NOMO-1 treated with DMSO at 0.1 percent for 48 hours (cell line): ENCODE data around the gene COL23A1.

ENCODE experiments used
- DNase-seq: peaks from one replicate; lab custom pipeline; 2025; ENCODE audit not compliant: unreplicated experiment; lab: John Stamatoyannopoulos, UW

The COL23A1 gene

DNA sequence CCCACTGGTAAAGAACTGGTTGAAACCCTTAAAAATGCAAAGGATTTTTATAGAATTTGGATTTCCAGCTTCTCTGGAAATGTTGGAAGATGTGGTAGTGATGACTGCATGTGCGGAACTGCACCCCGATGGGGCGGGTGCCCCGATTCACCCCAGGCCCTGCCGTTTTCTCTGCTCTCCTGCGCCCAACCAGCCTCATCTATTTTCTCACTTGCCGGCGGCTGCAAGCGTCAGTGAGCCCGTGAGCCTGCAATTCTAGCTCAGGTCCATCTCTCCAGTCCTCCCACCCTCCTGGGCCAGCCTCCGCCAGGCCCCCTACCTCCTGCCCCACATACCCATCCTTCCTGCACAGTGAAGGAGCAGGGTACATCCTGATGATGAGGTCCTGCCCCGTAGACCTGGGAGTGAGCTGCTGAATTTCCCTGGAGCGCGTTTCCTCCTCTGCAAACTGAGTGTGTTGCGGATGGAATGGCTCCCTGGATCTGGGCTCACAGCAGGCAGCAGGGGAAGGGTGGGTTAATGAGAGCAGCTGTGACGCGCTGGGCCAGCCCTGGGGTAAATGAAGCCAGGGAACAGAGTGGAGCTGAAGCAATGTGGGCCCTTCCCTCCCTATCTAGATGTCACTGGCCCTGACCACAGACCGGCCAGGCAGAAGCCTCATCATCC lies 311.7 kb downstream of the COL23A1 start:
- no peak for DNase-seq

DNA sequence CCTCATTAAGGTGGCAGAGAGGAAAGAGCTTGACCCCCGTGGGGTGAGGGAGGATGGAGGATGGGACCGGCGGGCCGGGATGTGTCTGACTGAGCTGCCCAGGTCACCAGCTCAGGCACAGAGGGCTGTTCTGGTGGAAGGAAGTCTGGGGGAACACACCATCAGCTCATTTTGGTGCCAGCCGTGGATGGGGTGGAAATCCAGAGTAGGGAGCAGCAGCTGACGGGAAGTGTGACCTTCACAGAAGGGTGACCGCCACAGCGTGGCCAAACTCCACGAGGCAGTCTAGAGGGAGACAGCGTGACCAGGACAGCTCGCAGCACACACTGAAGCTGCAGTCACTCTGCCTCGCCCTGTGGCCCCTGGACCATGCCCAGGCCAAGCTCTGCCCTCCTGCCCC lies 312.3 kb downstream of the COL23A1 start:
- DNase-seq, result no peak

DNA sequence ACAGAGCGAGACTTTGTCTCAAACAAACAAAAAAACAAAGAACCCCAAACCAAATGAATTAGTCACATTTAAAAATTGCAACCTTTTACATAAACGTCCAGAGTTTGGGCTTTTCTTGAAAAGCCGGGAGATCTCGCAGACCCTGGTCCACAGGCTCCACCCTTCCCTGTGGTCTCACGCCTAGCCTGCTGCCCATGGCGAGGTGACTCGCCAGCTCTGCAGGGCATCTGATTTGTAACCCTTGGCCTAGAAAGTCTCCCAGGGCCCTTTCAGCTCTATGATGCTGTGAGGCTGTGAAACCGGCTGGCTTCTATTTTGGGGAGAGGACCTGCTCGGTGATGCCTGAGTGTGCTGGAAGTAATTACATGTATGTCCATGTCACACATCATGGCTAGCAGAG lies 312.8 kb downstream of the COL23A1 start:
- DNase-seq, result no peak

DNA sequence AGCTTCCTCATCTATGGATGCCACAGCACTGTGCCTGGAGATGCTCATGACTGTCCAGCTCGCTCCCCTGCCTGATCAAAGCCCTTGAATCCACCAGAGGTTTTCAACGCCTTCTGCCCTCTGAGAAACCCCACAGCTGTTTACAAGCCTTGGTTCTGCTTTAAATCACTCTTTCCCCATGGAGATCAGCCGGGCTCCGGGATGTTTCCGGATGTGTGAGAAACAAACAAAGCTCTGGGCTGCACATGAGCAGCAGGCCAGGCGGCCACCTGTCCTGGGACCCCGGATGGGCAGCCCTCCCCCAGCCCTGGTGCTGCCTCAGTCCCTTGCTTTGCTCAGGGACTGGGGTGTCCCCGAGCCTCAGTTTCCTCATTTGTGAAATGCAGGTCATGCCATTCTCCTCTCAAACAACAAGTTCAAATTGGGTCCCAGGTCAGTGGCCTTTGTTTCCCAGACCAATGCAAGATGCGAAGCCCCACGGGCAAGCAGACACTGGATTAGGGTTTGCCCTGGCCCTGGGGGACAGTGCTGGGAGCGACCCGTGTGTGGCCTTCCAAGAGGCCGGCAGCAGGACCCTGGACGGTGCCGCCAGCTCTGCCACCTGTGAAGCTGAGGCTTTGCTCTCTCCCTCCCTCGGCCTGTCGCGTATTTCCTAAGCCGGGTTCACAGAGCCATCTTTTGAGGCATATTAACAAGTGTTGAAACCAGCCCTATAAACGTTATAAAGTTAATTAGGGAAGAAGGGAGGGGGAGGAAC lies 315.2 kb downstream of the COL23A1 start:
- DNase-seq, result no peak

DNA sequence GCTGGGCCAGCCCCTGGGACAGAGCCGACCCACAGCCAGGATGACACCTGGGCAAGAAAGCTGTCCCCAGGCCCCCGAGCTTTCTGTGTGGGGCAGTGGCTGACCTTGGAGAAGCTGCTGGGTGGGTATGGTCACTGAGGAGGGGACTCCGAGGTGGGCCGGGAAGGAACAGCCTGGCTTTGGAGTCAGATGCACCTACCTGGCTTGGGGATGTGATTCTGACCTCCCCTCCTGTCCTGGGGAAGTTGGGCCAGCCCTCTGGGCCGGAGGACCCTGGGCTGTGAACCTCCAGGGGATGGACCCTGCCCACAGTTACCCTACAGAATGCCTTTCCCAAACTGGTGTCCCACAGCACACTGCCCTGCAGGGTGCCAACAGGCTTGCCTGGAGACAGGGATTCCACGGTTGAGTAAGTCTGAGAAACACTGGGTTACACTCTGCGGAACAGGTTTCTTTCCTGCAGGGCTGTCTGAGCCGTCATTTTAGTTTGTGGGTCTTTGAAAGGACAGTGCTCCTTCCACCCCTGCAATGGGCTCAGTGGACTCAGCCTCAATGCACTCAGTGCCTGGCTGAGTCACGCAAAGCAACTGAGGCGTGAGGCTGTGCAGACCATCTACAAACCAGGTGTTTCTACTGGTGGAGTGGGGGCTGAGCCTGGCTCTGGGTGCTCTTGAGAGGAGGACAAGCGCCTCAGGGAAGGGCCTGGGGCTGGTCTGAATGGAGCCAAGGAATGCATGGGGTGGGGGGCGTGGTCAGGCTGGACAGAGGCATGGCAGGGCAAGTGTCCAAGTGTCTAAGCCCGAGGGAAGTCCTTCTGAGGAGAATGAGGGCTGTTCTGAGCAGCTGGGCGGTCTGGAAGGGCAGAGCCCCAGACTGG lies 316.3 kb downstream of the COL23A1 start:
- no peak for DNase-seq

DNA sequence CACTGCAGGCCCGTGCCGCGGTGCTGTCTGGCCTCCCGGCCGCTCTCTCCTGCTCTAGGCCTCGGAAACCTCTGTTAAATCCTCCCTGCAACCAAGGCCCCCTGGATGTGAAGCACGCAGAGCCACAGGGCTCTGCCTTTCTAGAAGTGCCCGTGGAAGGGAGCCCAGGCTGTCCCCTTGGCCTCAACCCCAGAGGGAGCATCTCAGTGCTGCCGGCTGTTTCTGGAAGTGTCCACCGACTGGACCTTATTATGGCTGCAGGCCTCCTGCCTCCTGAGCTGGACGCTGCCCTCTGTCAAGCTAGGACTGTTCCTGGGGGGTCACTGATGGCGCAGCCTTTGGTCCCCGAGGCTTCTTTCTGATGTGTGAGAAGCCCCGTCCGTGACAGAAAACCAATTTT lies 317.2 kb downstream of the COL23A1 start:
- DNase-seq, result no peak

DNA sequence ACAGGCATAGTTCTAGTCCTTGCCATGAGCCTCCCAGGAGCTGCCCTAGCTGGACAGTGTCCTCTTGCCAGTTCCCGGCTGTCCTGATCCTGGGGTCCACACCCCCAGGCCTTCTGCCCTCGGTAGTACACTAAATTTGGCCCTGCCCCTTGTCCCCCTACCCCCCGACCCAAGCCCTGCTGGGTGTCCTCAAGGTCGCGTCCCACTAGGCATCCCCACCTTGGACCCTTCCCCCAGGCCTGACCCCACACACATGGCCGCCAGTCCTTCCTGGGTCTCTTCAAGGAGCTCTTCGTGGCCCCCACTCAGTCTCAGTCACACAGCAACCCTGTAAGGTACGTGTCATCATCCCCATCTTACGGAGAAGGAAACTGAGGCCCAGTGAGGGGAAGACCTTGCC lies 317.6 kb downstream of the COL23A1 start:
- no peak for DNase-seq

DNA sequence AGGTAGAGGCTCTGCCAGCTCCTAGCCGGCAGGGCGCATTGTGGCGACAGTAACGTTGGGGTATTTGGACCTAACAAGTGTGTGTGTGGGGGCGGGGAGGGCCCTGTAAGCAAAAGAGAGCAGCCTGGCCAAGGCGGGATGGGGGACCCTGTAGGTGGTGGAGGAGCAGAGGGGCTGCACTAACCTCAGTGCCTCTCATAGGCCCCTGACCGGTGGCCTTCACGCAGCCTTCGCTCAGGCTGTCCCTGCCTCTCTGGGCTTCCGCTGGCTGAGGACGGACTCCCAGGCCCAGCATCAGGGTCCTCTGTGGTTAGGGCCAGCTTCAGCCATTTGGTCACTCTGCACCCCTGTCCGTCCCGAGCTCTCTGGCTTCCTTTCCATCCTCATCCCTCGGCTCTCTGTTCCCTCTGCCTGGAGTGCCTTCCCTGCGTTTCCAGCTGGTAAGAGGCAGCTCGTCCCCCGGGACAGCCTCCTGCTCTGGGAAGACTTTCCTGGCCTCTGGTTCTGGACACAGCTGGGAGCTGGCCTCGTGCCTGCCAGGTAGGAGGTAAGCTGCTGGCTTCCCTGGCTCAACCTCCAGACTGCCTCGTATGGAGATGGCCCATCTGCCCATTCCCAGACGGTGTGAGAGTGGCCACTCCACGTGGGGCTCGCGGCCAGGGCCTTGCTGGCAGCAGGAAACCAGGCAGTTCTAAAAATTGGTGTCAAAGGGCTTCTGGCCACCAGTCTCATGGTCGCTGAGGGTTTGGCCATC lies 318.3 kb downstream of the COL23A1 start:
- no peak for DNase-seq

DNA sequence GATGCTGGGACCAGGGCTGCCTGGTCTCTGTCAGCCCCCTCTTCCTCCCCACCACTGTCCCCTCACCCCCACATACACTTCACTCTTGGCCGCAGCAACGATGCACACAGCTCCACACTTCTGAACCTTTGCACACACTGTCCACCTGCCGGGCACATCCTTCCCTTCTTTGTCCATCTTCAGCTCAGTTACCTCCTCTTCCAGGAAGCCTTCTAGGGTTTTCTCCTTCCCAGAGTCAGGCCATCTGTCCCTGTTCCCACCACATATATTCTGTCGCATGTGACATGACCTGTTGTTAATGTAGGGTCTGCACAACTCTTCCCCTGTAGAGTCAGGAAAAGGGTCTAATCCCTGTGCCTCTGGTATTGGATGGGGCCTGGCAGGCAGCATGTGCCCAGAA lies 319.0 kb downstream of the COL23A1 start:
- no peak for DNase-seq

DNA sequence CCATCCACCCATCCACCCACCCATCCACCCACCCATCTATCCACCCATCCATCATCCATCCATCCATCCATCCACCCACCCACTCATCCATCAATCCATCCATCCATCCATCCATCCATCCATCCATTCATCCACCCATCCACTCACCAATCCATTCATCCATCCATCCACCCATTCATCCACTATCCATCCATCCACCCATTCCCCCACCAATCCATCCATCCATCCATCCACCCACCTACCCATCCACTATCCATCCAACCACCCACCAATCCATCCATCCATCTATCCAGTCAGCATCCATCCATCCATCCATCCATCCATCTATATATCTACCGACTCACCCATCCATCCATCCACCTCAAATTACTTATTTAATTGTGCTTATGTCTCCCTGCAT lies 320.7 kb downstream of the COL23A1 start:
- no peak for DNase-seq

DNA sequence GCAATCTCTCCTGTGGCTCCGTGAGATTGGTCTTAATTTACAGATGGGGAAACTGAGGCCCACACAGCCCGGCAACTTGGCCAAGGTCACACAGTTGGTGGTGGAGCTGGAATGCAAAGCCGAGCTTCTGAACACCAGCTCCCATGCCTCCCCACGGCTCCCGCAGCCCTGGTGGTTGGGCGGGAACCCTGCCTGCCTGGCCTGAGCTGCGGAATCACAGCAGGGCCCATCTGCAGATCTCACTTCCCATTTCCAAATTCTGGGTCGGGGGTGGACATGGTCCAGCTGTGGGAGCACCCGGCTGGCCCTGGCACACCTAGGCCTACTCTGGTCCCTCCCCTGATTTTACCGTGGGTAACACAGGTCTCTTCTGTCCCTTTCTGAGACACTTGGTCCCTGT lies 322.3 kb downstream of the COL23A1 start:
- DNase-seq, result no peak

DNA sequence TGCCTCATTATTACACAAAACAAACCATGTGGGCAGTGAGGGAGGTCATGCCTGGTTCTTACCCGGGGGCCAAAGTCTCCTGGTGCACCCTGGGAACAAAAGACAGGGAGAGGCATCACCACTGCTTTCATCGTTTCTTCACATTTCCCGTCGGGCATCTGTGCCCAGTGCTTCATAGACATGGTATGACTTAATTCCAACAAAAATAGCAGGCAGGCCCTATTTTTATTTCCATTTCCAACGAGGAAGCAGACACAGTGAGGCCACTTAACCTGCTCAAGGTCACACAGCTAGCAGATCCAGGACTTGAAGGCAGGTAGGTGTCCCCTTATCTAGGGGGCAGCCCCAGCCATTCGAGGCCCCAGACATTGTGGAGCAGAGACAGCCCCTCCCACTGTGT lies 322.9 kb downstream of the COL23A1 start:
- no peak for DNase-seq

DNA sequence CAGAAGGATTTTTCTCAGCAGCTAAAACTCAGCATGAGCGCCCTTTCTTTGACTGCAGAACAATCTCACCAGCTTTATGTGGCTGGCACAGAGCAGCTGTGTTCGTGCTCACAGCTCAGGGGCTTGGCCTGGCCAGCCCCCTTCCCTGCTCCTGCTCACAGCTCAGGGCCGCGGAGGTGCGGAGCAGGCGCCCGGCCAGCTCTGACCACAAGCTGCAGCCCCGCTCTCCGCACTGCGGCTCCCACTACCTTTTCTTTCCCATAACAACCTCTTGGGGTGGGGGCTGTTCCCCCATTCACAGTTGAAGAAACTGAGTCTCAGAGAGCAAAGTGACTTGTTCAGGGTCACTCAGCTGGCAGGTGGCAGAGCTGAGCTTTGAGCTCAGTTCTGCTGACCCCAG lies 323.6 kb downstream of the COL23A1 start:
- DNase-seq, result no peak

DNA sequence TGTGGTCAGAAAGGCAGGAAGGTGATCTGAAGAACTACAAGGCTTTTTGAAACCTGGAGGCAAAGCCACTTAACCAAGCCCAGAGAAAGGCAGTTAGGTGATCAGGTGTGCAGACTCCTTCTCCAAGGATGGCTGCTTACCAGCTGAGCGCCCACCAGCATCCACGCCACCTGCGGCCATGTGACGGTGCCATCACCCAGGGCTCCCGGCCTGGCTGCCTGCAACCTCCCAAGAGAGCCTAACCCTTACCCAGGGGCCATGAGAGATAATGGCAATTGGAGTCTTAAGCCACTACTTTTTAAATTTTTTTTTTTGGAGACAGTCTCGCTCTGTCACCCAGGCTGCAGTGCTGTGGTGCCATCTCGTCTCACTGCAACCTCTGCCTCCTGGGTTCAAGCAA lies 324.4 kb downstream of the COL23A1 start:
- DNase-seq, result no peak

DNA sequence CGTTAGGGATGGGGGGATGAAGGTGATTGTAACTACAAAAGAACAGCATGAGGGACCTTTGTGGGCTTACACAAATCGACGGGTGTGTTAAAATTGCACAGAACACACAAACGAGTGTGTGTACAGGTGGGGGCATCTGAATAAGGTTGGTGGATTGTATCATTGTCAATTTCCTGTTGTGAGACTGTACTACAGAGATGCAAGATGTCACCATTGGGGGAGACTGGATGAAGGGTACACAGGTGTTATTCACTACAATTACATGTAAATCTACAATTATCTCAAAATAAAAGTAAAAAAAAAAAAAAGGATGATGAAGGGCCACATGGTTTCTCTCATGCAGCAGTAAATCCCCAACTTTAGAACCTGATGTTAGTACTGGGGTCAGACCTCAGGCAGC lies 326.1 kb downstream of the COL23A1 start:
- no peak for DNase-seq

DNA sequence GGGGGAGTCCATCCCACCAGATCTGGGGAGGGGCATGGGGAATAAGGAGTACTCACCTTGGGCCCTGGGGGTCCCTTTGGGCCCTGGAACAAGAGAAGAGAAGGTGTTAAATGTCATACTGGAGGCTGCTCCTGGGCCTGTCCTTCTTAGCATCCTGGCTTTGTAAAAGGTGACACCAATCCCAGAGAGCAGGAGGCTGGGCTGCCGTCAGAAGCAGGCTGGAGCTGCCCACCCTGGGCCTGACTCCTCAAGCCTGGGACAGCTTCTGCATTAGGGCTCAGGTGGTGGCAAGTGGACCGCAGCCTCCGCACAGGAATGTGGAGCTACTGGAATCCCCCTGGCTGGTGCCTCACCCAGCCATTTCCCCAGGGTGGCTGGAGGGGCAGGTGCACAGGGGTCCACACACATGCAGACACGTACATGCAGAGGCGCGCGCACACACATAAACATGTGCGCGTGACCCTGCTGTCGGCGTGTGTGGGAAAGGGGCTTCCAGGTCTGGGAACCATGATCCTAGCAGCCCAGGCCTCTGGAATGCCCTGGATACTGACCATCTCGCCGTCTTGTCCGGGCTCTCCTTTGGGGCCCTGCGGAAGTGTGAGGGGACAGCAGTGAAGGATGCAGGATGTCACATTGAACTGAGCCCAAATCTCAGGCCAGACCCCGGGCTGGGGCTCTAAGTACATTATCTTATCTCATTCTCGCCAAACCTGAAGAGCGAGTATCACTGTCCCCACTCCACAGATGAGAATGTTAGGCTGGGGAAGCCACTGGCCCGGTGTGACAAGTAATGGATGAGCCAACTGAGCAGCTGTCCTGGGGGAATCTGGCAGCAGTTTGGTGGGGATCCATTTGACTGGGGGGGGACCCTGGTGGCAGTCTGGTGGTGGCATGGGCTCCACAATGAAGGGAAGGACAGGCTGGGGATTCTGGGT lies 328.3 kb downstream of the COL23A1 start:
- DNase-seq, result no peak

DNA sequence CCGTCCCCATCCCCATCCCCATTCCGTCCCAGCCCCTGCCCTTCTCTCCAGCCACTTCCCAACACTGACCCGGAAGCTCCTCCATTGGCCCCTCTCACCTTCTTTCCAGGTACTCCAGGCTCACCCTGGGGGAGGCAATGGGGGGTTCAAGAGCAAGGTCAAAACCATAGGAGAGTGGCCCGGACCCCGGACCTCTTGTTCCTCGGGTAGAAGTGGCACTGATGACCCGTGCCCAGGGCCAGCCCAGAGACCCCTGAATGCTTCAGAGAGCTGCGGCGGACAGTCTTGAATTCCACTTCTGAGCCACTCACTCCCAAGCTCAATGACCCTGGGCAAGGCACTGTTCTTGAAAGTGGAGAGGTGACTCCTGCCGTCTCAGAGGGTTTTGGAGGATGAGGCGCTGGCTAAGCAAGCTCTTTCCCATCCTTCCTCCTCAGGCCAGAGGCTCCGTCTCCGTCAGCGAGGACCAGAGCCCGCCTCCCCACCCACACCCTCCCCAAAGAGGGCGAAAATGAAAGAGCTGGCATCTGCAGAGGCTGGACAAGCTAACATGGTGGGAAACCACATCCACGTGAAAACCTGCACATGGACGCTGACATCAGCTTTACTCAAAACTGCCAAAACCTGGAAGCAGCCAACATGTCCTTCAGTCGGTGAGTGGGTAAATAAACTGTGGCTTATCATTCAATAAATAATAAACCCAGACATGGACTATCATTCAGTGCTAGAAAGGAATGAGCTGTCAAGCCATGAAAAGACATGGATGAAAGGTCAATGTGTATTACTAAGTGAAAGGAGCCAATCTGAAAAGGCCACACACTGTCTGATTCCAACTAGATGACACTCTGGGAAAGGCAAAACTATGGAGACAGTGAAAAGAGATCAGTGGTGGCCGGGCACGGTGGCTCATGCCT lies 330.3 kb downstream of the COL23A1 start:
- DNase-seq, result no peak

DNA sequence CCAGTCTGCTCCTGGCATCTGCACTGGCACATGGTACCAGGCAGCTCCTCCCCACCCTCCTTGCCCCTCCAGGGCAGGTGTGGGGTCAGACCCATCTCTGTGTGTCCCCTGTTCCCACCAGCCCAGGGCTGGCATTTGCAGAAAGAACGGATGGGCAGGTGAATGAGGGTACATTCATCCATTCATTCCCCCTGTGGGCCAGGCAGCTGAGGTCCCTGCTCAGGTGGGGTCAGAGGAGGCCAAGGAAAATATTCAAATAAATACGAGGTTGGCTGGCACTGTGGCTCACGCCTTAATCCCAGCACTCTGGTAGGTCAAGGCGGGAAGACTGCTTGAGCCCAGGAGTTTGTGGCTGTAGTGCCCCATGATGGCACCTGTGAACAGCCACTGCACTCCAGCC lies 332.5 kb downstream of the COL23A1 start:
- DNase-seq, result no peak

DNA sequence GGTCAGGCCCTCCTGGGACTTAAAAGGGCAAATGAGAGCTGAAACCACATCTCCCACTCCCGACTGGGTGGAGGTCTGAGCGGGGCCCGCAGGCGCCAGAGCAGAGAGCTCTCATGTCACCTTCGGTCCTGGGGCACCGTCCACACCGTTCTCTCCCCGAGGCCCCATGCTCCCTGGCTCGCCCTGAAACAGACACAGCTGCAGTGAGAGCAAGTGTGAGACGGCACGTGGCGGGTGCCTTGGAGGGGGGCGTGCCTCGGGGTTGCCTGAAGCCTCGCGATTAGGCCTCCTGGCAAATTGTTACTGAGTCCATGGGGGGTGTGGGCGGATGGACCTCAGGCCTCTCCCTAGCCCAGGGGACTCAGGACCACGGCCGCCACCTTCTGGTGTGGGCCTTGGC lies 333.4 kb downstream of the COL23A1 start:
- no peak for DNase-seq
